K562 (cell line): ENCODE measurements around the gene CPSF4. TPM values are rescaled to one million over a fixed set of nuclear protein-coding genes. Genes with fewer than 3 reads are reported as not detected.

Experiments used
- ARID1B ChIP-seq: fragments of 450-650 bp; IDR thresholded peaks from 2 replicates; pipeline ENCODE4 v1.6.1; 2016; ENCODE audit warnings: antibody characterized with exemption, mild to moderate bottlenecking, inconsistent platforms
- ATF4 ChIP-seq: fragments of 450-650 bp; formaldehyde crosslinking; IDR thresholded peaks from 2 replicates; pipeline ENCODE4 v1.4.0; 2022; ENCODE audit warnings: mild to moderate bottlenecking, moderate library complexity
- CCNT2 ChIP-seq: IDR thresholded peaks from 2 replicates; pipeline ENCODE4 v1.6.1; 2011; ENCODE audit warnings: borderline replicate concordance, low read depth, mild to moderate bottlenecking, moderate library complexity, mixed read lengths, low read length; ENCODE audit not compliant: insufficient read length; ENCODE audit errors: extremely low read depth
- DNMT1 ChIP-seq: fragments of 450-650 bp; IDR thresholded peaks from 2 replicates; pipeline ENCODE4 v1.6.1; 2016; ENCODE audit warnings: antibody characterized with exemption, mild to moderate bottlenecking
- GATAD2B ChIP-seq: fragments of 450-650 bp; IDR thresholded peaks from 2 replicates; pipeline ENCODE4 v1.6.1; 2017; ENCODE audit warnings: mild to moderate bottlenecking, borderline replicate concordance
- GTF2A2 ChIP-seq: IDR thresholded peaks from 2 replicates; pipeline ENCODE4 v1.6.1; 2016; ENCODE audit warnings: mild to moderate bottlenecking, missing genetic modification characterization, missing compliant biosample characterization
- NCOA4 ChIP-seq: fragments of 450-650 bp; IDR thresholded peaks from 2 replicates; pipeline ENCODE4 v1.6.1; 2018; ENCODE audit warnings: mild to moderate bottlenecking; ENCODE audit not compliant: partially characterized antibody
- RBM22 ChIP-seq: fragments of 200-400 bp; formaldehyde crosslinking; IDR thresholded peaks from 2 replicates; pipeline ENCODE4 v1.6.1; 2018; ENCODE audit warnings: low read length, low read depth; ENCODE audit not compliant: poor library complexity, severe bottlenecking
- SNIP1 ChIP-seq: fragments of 450-650 bp; IDR thresholded peaks from 2 replicates; pipeline ENCODE4 v1.7.1; 2017; ENCODE audit warnings: low read depth, mild to moderate bottlenecking
- ZNF143 ChIP-seq: sonication (generic); formaldehyde crosslinking; IDR thresholded peaks from 2 replicates; pipeline ENCODE4 v1.9.0; 2022; ENCODE audit warnings: mild to moderate bottlenecking, missing genetic modification reagents
- ZNF586 ChIP-seq: fragments of 450-650 bp; formaldehyde crosslinking; conservative IDR thresholded peaks from 2 replicates; pipeline ENCODE4 v1.4.0; 2020; ENCODE audit warnings: mild to moderate bottlenecking, moderate library complexity
- ZNF639 ChIP-seq, 2 experiments: fragments of 200-800 bp in 1 of 2; sonication (Bioruptor generic) in 1 of 2; sonication (generic) in 1 of 2; formaldehyde crosslinking in 1 of 2; IDR thresholded peaks in 1 of 2; conservative IDR thresholded peaks in 1 of 2; 2 replicates each; pipeline versions ENCODE4 v1.5.0 to v1.6.1; 2016 to 2020; ENCODE audit warnings: missing compliant biosample characterization in 1 of 2, missing genetic modification characterization in 1 of 2, missing genetic modification reagents in 1 of 2
- polyA plus RNA-seq, 8 experiments: library from polyadenylated mRNA; depleted of rRNA in 4 of 8; stranded (reverse) in 5 of 8; unstranded in 3 of 8; fragments of >200 nt; fragmentation: Nextera tagmentation in 2 of 8; fragmentation: Illumina TruSeq in 1 of 8; extraction: Ambion mirVana in 2 of 8; extraction: Trizol in 1 of 8; gene quantifications; 2 replicates each; pipeline versions ENCODE4 v1.2.1 to v1.2.3, GENCODE V29; 2011 to 2014; ENCODE audit warnings: inconsistent platforms in 1 of 8, missing spikeins in 1 of 8
- total RNA-seq, 7 experiments: library from RNA; depleted of rRNA in 6 of 7; stranded (reverse); fragments of >200 nt in 6 of 7; fragmentation: Illumina TruSeq in 2 of 7; extraction: Trizol in 2 of 7; gene quantifications; 2 replicates each; pipeline versions ENCODE4 v1.2.1 to v1.2.3, GENCODE V29; 2011 to 2021; ENCODE audit warnings: low replicate concordance in 1 of 7

The CPSF4 gene
- total and polyA plus RNA-seq, 9 of the 15 experiments (the other 6 are each of a cell fraction or from before 2014, with no cell fraction given), result 16.9 to 118 (median 71.7) TPM

- TF ChIP-seq ZNF639 (CRISPR knock-in tag; conservative IDR thresholded peaks at IDR 0.05 in 1 of 2, IDR thresholded peaks at IDR 0.05 in 1 of 2), result 0 out of 4 replicates have a peak, but pooled peaks of 1 of the 2 experiments have one; percentile 29
- TF ChIP-seq CCNT2, result no peak
- no peak for TF ChIP-seq GATAD2B
- no peak for TF ChIP-seq ZNF586
- TF ChIP-seq ARID1B, result peak; percentile 36; the same call in 1 of the 2 replicates
- TF ChIP-seq ZNF143 (CRISPR knock-in tag), result no peak
- no peak for TF ChIP-seq RBM22
- no peak for TF ChIP-seq GTF2A2 (tag)
- TF ChIP-seq NCOA4, result no peak
- no peak for TF ChIP-seq ATF4 (CRISPR knock-in tag)
- TF ChIP-seq DNMT1, result no peak
- no peak for TF ChIP-seq SNIP1
Observed at GRCh38 chr7:99422186-99422585, 16.6 kb upstream of the CPSF4 start (continued).
